ENCODE data around the gene MAK. TPM values are rescaled to one million over a fixed set of nuclear protein-coding genes. Genes with fewer than 3 reads are reported as not detected.

MAK gene
- total and polyA plus RNA-seq, 10 donors, result 0.05 to 2.2 (median 0.78) TPM

DNA sequence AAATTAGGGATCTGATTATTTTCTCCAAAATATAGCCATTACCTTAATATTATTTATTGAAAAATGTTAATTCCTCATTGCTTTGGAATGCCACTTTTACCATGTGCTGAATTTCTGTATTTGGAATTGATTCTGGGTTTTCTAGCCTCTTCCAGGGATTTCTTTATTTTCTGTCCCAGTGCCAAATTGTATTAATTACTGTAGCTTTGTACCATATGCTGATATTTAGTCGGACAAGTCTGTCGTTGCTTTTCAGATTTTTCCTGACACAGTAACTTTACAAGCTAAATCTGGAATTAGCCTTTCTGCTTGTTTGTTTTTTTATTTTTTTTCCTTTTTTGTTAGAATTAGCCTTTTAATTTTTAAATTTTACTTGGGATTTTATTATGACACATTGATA lies 101.6 kb downstream of the MAK start:
- H3K27ac ChIP-seq, result no peak overlapping the region
- DNase-seq, result no peak
- H3K36me3 ChIP-seq, result peaks cover 0 to 25% (median 8%) of the 10 kb centered on the region in 6 donors
- no peak overlapping the region for H3K4me3 ChIP-seq
- no peaks in the 10 kb centered on the region for H3K4me1 ChIP-seq
- TF ChIP-seq POLR2A (IDR thresholded peaks at IDR 0.05), result no peak
- no peak for TF ChIP-seq POLR2AphosphoS5 (IDR thresholded peaks at IDR 0.05)
- no peak for TF ChIP-seq CTCF (IDR thresholded peaks at IDR 0.05 in 8 of 11, conservative IDR thresholded peaks at IDR 0.05 in 3 of 11)
- WGBS, 5 donors, result 85 to 94% (median 88%) methylated on average over 2 of the region's 2 CpGs
- intact Hi-C loops (cut with DNase I; ENCODE audit: low total_unique reads), result no loop called here
- H3K9me3 ChIP-seq, result peaks cover 0 to 4% (median 0%) of the 10 kb centered on the region in 8 donors
- no peaks in the 10 kb centered on the region for H3K27me3 ChIP-seq (replicated peaks in 1 of 7)

GRCh38 chr6:10733863-10734262 lies 104.5 kb downstream of the MAK start:
- intact Hi-C loops (cut with DNase I; ENCODE audit: low total_unique reads), result no loop called here
- Histone ChIP-seq H3K27ac (no peak overlapping the region), H3K4me3 (no peak overlapping the region), H3K9me3 (no peaks in the 10 kb centered on the region), H3K27me3 (replicated peaks in 1 of 7) (no peaks in the 10 kb centered on the region), H3K4me1 (no peaks in the 10 kb centered on the region), H3K36me3 (peaks cover 0 to 52% (median 20%) of the 10 kb centered on the region in 6 donors)
- no peak for DNase-seq
- WGBS, 5 donors, result 94 to 99% (median 97%) methylated on average over 3 of the region's 3 CpGs
- TF ChIP-seq POLR2A (IDR thresholded peaks at IDR 0.05) (no peak), POLR2AphosphoS5 (IDR thresholded peaks at IDR 0.05) (no peak)

GRCh38 chr6:10733151-10733715 lies 105.1 kb downstream of the MAK start:
- intact Hi-C loops (cut with DNase I; ENCODE audit: low total_unique reads), result no loop called here
- Histone ChIP-seq H3K9me3 (no peaks in the 10 kb centered on the region), H3K4me3 (no peak overlapping the region), H3K4me1 (no peaks in the 10 kb centered on the region), H3K27me3 (replicated peaks in 1 of 7) (no peaks in the 10 kb centered on the region), H3K36me3 (peaks cover 0 to 58% (median 20%) of the 10 kb centered on the region in 6 donors), H3K27ac (no peak overlapping the region)
- no peak for DNase-seq
- WGBS, 5 donors, result 87 to 95% (median 94%) methylated on average over 17 of the region's 17 CpGs
- TF ChIP-seq POLR2A (IDR thresholded peaks at IDR 0.05) (no peak), POLR2AphosphoS5 (IDR thresholded peaks at IDR 0.05) (no peak), CTCF (IDR thresholded peaks at IDR 0.05 in 8 of 11, conservative IDR thresholded peaks at IDR 0.05 in 3 of 11) (no peak)

DNA sequence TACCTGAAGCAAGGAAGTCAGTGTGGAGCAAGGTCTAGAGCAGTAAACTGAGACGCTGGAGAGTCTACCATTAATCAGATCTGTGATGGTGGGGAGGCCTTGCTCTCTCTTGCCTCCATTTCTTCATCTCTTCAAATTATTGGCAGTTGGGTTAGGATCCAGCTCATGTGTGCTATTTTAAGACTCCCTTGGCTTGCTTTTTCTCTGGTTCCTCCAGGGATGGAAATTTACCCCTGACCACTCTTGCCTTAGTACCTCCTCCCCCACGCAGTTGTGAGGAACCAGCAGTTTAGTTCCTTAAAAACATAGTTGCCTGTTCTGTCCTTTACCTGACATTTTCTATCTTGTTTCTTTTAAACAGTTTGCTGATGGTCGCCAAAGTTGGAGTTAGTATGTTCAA lies 108.1 kb downstream of the MAK start:
- Histone ChIP-seq H3K27ac (no peak overlapping the region), H3K4me3 (no peak overlapping the region), H3K27me3 (replicated peaks in 1 of 7) (no peaks in the 10 kb centered on the region), H3K4me1 (peaks cover 0 to 17% (median 4%) of the 10 kb centered on the region in 6 donors), H3K36me3 (peaks cover 0 to 76% (median 22%) of the 10 kb centered on the region in 6 donors), H3K9me3 (no peaks in the 10 kb centered on the region)
- no peak for DNase-seq
- intact Hi-C loops (cut with DNase I; ENCODE audit: low total_unique reads), result no loop called here
- TF ChIP-seq POLR2A (IDR thresholded peaks at IDR 0.05) (no peak), POLR2AphosphoS5 (IDR thresholded peaks at IDR 0.05) (no peak), CTCF (IDR thresholded peaks at IDR 0.05 in 8 of 11, conservative IDR thresholded peaks at IDR 0.05 in 3 of 11) (no peak)
- 68 to 76% (median 72%) methylated on average over 3 of the region's 3 CpGs for WGBS, 5 donors
